ENCODE measurements around the gene PTX3. TPM values are rescaled to one million over a fixed set of nuclear protein-coding genes. Genes with fewer than 3 reads are reported as not detected.

PTX3 gene
- total RNA-seq, 1 experiment from 2014 or later = 4.3 TPM

DNA sequence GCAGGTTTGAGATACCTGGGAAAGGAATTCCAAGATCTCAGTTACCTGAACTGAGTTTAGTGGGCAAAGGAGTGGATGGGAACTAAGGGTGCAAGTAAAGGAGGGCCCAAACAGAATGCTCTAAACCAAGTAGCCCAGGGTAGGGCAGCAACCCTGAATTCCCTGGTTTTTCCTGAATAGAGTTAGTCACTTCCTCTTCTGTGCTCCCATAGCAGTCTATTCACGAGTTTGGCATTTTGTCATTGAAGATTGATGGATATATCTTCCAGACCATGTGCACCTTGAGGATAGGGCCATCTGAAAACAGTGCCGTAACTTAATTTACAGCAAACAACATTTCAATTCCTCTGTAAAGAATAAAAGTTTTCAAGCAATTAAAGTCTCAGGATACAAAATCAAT is 18.5 kb upstream of the PTX3 start:
- TF ChIP-seq EZH2 (IDR thresholded peaks at IDR 0.05; ENCODE audit: borderline replicate concordance, low read depth, low read length, poor library complexity, severe bottlenecking) = no peak
- TF ChIP-seq, protein P1, sequence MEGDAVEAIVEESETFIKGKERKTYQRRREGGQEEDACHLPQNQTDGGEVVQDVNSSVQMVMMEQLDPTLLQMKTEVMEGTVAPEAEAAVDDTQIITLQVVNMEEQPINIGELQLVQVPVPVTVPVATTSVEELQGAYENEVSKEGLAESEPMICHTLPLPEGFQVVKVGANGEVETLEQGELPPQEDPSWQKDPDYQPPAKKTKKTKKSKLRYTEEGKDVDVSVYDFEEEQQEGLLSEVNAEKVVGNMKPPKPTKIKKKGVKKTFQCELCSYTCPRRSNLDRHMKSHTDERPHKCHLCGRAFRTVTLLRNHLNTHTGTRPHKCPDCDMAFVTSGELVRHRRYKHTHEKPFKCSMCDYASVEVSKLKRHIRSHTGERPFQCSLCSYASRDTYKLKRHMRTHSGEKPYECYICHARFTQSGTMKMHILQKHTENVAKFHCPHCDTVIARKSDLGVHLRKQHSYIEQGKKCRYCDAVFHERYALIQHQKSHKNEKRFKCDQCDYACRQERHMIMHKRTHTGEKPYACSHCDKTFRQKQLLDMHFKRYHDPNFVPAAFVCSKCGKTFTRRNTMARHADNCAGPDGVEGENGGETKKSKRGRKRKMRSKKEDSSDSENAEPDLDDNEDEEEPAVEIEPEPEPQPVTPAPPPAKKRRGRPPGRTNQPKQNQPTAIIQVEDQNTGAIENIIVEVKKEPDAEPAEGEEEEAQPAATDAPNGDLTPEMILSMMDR (conservative IDR thresholded peaks at IDR 0.05; ENCODE audit: low read depth, low read length) = no peak
- DNase-seq (ENCODE audit: low spot score) = no peak
- no peak overlapping the region for H3K27ac ChIP-seq (ENCODE audit: low read depth, low read length, poor library complexity, severe bottlenecking)
- no peak overlapping the region for H3K4me3 ChIP-seq (ENCODE audit: low read depth, low read length, poor library complexity, severe bottlenecking)
- H3K36me3 ChIP-seq (ENCODE audit: insufficient read depth, low read length, poor library complexity, severe bottlenecking) = no peaks in the 10 kb centered on the region
- intact Hi-C loops (cut with micrococcal nuclease; ENCODE audit: unreplicated experiment) = no loop called here
- ChIA-PET POLR2A (ENCODE audit: low non-redundant PET) (no interaction called here), CTCF (no interaction called here)
- H3K27me3 ChIP-seq (replicated peaks; ENCODE audit: insufficient read depth, low read depth, low read length, poor library complexity) = no peaks in the 10 kb centered on the region
- H3K4me1 ChIP-seq (ENCODE audit: insufficient read depth, low read length, poor library complexity, severe bottlenecking) = no peaks in the 10 kb centered on the region
- BruUV-seq (replicated peaks) = no TSS peak
- no peaks in the 10 kb centered on the region for H3K9me3 ChIP-seq (ENCODE audit: low read depth, low read length, poor library complexity, severe bottlenecking)

DNA sequence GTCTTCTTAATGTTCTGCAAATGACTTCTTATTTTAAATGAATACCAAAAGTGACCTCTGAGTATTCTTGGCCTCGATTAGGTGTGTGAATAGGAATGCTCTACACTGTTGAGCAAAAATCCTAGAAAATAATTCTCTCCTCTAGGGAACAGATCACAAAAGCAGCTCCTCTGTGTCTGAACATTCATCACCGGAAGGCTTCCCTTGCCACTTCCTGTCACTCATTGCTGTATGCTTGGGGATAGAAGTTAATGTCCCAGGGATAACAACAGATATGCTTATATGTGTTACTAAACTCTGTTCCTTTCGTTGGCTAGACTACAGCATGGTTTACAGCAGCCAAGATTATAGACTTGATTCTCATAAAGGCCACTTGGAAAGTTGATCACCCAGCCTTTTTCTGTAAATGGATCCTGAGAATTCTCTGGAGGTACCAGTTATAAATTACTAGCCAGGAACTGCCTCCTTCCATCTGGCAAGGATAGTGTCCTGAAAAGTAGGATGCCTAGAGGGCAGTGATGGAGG is 16.0 kb upstream of the PTX3 start:
- Histone ChIP-seq H3K36me3 (ENCODE audit: insufficient read depth, low read length, poor library complexity, severe bottlenecking) (no peaks in the 10 kb centered on the region), H3K4me3 (ENCODE audit: low read depth, low read length, poor library complexity, severe bottlenecking) (no peak overlapping the region), H3K27me3 (replicated peaks; ENCODE audit: insufficient read depth, low read depth, low read length, poor library complexity) (no peaks in the 10 kb centered on the region), H3K9me3 (ENCODE audit: low read depth, low read length, poor library complexity, severe bottlenecking) (no peaks in the 10 kb centered on the region), H3K4me1 (ENCODE audit: insufficient read depth, low read length, poor library complexity, severe bottlenecking) (no peaks in the 10 kb centered on the region), H3K27ac (ENCODE audit: low read depth, low read length, poor library complexity, severe bottlenecking) (no peak overlapping the region)
- intact Hi-C loops (cut with micrococcal nuclease; ENCODE audit: unreplicated experiment) = no loop called here
- BruUV-seq (replicated peaks) = no TSS peak
- peak; percentile 17 for DNase-seq (ENCODE audit: low spot score)
- ChIA-PET POLR2A (ENCODE audit: low non-redundant PET) (no interaction called here), CTCF (no interaction called here)
- TF ChIP-seq, protein P1 (conservative IDR thresholded peaks at IDR 0.05; ENCODE audit: low read depth, low read length) = no peak
- no peak for TF ChIP-seq EZH2 (IDR thresholded peaks at IDR 0.05; ENCODE audit: borderline replicate concordance, low read depth, low read length, poor library complexity, severe bottlenecking)

DNA sequence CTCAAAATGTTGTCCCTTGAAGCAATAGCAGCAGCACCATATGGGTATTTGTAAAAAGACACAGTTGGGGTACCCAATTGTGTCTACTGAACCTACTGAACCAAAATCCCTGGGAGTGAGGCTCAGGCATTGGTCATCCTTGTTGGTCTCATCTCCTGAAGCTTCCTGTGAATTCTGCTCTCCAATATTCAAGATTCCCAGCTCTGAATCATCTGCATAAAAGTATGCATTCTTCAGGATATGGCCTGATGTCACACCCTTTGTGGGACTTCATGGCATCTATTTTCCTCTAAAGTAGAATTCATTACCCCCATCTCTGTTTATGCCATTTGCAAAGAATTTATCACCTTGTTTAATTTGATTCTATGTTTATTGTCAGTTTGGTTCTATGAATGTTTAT is 13.3 kb upstream of the PTX3 start:
- no peaks in the 10 kb centered on the region for H3K27me3 ChIP-seq (replicated peaks; ENCODE audit: insufficient read depth, low read depth, low read length, poor library complexity)
- POLR2A ChIA-PET (ENCODE audit: low non-redundant PET) = no interaction called here
- CTCF ChIA-PET = no interaction called here
- no TSS peak for BruUV-seq (replicated peaks)
- H3K36me3 ChIP-seq (ENCODE audit: insufficient read depth, low read length, poor library complexity, severe bottlenecking) = no peaks in the 10 kb centered on the region
- peaks cover 3% of the 10 kb centered on the region for H3K4me1 ChIP-seq (ENCODE audit: insufficient read depth, low read length, poor library complexity, severe bottlenecking)
- no peak for DNase-seq (ENCODE audit: low spot score)
- H3K4me3 ChIP-seq (ENCODE audit: low read depth, low read length, poor library complexity, severe bottlenecking) = no peak overlapping the region
- intact Hi-C loops (cut with micrococcal nuclease; ENCODE audit: unreplicated experiment) = no loop called here
- no peak overlapping the region for H3K27ac ChIP-seq (ENCODE audit: low read depth, low read length, poor library complexity, severe bottlenecking)
- no peaks in the 10 kb centered on the region for H3K9me3 ChIP-seq (ENCODE audit: low read depth, low read length, poor library complexity, severe bottlenecking)
- TF ChIP-seq, protein P1 (conservative IDR thresholded peaks at IDR 0.05; ENCODE audit: low read depth, low read length) = no peak
- TF ChIP-seq EZH2 (IDR thresholded peaks at IDR 0.05; ENCODE audit: borderline replicate concordance, low read depth, low read length, poor library complexity, severe bottlenecking) = no peak

Measured in A673 (cell line).